Skeletal muscle cell (primary cell): Measurements from ENCODE around the gene TPH2.

ENCODE experiments used
- DNase-seq: peaks from one replicate; pipeline ENCODE4 v3.0.0-alpha.2; 2010; ENCODE audit warnings: low read depth
- H3K4me3 ChIP-seq: 2 replicates; pipeline ENCODE4 v1.5.1; 2011; ENCODE audit warnings: low read depth, mild to moderate bottlenecking, control low read depth, low read length, moderate library complexity

TPH2 gene

DNA sequence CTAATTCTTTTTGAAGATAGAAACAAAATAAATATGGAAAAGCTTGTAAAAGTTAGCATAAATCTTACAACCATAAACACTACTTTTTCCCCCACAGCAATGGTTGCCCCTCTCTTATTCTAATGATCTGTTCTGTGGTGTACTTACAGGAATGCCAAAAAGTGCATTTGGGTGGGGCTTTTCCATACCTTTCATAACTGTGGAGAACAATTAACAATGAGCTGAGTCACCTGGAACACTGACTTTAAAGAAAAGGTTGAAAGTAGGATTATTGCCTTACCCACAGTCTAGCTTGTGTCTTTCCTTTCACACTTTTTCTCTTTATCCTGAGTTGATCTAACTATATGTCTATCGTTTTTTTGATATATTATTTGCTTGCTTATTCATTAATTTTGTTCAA, 86.9 kb downstream of the TPH2 start:
- H3K4me3 ChIP-seq, result no peak overlapping the region
- DNase-seq, result no peak

DNA sequence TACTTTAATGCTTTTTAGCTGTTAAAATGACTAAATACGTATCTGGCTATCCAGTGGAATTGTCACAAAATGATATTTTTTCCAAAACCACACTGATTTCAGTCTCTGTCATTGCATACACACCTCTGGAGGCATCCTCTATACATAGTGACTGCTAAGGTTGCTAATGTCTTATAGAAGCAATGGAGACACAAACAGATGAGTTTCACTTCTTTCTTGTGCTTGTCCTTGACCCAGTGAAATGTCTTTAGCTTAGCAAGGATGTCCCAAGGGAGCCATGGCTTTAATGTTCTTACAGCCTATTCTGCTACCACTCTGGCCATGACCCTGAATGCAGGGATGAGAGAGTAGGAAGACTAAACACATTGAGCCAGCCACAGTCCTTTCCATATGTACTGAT, 90.3 kb downstream of the TPH2 start:
- no peak for DNase-seq
- no peak overlapping the region for H3K4me3 ChIP-seq

DNA sequence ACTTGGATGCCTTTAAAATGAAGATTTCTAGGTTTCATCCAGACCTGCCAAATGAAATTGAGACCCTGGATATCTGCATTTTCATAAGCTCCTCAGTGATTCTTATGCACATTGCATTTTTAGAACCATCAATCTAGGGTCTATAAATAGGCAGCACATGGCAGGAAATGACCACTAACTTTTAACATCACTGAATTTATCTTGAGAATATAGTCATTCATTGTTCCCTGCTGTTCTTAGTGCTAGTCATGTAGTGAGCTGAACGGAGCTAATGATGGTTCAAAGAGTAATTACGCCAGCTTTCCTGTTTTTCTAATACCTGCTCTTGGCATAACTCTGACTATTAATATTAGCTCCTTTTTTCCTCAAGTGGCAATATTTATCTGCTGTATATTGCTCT, 91.6 kb downstream of the TPH2 start:
- H3K4me3 ChIP-seq, result no peak overlapping the region
- DNase-seq, result no peak

GRCh38 chr12:72031066-72031465, 92.4 kb downstream of the TPH2 start:
- H3K4me3 ChIP-seq, result no peak overlapping the region
- DNase-seq, result no peak

DNA sequence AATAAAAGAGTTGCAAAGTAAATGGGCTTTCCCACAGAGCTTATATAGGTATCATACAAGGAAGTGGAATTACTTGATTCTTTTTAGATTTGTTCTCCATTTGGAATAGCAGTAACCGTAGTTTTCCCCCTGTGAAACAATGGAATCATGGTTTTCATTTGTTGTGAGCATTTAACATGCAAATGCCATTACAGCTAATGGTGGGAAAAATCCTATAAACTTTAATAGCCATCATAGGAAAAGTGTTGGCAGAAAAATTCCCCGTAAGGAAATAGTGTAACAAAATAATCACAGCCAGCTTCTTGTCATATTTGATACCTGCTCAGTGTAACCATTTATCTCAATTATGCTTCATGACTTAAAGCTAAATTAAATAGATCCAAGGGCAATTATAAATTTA, 95.3 kb downstream of the TPH2 start:
- DNase-seq, result no peak
- no peak overlapping the region for H3K4me3 ChIP-seq

DNA sequence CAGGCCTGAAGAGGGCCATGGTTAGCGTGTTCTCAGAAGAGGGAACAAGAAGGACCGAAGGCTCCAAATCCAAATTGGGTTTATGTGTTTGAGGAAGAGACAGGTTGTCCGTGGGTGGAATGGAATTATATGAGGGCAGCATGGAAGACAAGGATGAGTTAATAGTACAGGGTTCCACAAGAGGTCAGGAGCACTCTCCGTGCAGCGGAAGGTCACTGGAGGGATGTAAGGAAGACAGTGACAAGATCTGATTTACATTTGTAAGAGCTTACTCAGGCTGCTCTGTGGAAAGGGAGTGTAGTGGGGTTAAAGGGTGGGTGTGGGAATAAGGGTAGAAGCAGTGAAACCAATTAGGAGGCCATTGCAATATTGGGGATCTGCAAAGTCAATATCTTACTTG, 97.0 kb downstream of the TPH2 start:
- no peak for DNase-seq

DNA sequence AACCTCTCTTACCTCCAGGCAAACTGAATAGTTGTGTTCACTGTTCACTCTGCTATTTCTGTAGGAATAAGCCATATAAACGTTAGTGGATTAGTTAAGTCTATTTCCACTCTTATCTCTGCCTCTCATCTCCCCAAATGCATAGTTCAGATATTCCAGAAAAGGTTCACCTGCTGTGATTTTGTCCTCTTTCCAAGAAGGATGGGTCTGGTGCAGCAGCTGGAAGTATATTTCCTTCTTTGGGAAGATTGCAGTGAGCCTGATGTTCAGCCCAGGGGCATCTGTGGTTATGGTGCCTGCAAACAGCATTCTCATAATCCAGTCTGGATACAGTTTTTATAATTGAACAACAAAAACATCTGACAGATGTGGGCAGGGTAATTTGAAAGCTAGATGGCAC, 97.7 kb downstream of the TPH2 start:
- DNase-seq, result no peak
- no peak overlapping the region for H3K4me3 ChIP-seq

More for the DNA sequence above, 97.0 kb downstream of the TPH2 start:
- no peak overlapping the region for H3K4me3 ChIP-seq

DNA sequence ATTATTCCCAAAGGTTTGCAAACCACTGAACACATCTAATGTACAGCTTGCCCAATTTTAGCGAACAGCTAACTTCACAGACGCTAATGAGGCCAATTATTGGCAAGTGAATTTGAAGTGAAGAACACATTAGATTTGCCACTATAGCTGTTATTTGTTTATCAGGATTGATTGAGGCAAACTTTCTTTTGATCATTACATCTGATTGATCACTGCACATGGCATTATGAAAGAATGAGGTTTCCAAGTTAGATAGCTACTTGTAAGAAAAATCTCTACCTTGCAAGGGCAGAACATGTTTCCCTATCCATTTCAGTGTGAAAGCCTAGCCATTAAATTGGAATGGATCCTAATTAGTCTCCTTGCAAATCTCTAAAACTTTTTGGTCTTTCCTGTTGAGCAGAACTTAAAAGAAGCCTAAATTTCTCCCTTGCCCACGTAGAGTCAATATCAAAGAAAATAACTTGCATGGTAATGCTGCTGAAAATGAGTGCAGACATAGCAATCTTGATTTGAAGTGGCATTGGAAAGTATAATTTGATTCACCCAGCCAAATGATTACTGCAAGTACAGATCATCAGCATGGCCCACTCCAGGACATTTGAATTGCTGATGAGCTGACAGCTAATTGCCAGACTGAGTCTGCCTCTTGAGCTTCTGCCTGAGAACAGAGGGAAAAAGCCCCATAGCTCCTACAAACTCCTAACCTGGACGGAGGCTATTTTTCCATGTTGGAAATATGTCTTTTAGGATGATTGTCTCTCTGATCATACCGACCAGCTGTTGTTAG, 98.6 kb downstream of the TPH2 start:
- H3K4me3 ChIP-seq, result no peak overlapping the region
- no peak for DNase-seq

DNA sequence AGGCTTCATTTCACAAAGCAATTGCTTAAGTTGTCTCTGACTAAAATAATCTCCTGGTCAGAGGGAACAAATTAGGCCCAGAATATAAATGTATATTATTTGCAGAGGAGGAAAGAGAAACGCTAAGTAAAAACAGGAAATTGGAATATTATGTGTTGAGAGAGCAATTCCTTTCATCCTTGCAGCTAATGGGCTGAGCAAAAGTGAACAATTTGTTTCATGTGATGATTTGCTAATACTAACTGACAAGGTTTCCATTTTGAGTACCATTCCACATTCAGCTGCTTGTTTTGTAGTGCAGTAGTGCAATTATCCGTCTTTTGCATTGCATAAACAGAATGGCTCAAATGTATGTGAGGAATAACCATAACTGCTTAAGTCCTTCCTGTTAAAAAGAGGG, 103.2 kb downstream of the TPH2 start:
- H3K4me3 ChIP-seq, result no peak overlapping the region

DNA sequence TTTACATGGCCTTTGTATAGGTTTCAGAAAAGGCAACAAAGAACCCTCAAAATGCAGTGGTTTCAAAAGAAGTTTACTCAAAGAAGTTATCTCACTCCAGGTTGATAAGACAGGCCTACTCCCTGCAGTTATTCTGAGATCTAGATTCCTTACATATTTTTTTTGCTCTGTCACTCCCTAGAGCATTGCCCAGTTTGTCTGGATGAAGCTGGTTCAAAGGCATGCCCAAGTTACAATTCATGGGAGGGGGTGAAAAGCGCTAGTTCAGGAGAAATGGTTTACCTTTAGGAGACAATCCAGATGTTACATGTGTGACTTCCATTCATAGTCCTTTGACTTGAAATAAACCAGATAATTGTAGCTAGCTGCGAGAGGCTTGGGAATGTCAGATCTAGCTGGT, 115.0 kb downstream of the TPH2 start:
- no peak for DNase-seq
- no peak overlapping the region for H3K4me3 ChIP-seq

More for the DNA sequence above, 103.2 kb downstream of the TPH2 start:
- no peak for DNase-seq

GRCh38 chr12:72054511-72054910, 115.9 kb downstream of the TPH2 start:
- no peak for DNase-seq

DNA sequence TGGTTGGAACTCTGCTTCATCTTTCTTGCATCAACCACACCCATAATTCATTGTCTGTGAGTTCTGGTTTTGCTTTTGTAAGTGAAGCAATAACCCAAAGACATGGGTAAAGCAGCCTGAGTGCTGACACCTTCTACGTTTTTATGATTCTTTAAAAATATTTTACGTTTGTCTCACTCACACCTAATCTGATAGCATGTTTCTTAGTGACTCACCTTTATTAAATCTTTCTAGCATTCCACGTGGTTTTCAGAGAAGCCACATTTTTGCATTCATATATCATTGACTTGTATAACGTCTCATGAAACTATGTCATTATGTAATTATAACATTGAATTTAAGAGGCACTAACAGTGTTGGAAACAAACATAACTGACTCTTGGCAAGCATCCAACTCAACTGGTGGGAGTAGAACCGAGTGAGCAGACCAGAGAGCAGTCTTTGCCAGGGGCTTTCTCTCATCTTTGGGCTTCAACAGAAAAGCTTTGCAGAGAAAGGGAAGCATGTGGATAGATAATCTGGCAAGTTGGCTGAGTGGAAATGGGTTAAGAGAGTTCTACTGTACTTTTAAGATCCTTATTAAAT, 118.8 kb downstream of the TPH2 start:
- DNase-seq, result no peak

More at GRCh38 chr12:72054511-72054910, 115.9 kb downstream of the TPH2 start:
- H3K4me3 ChIP-seq, result no peak overlapping the region

GRCh38 chr12:72063073-72063472, 124.4 kb downstream of the TPH2 start:
- H3K4me3 ChIP-seq, result no peak overlapping the region
- DNase-seq, result no peak

More for the DNA sequence above, 118.8 kb downstream of the TPH2 start:
- H3K4me3 ChIP-seq, result no peak overlapping the region

GRCh38 chr12:72071030-72071429, 132.4 kb downstream of the TPH2 start:
- H3K4me3 ChIP-seq, result no peak overlapping the region
- no peak for DNase-seq

GRCh38 chr12:72072592-72073212, 134.1 kb downstream of the TPH2 start:
- DNase-seq, result no peak
- H3K4me3 ChIP-seq, result no peak overlapping the region

DNA sequence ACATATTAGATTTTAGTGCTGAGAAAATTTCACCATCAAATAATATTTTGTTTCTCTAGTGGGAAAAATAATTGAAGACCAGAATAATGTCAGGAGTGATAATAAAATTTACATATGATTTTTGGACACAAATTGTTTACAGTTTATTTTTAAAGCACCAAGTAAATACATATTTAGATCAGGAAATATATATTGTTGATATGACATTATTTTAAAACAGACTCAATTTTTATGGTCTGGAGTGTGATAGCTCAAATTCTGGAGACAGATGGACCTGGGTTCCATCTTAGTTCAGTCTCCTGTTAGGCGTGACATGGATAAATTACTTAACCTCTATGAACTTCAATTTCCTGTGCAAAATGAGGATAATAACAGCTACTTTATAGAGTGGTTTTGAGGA, 135.4 kb downstream of the TPH2 start:
- no peak overlapping the region for H3K4me3 ChIP-seq
- no peak for DNase-seq

DNA sequence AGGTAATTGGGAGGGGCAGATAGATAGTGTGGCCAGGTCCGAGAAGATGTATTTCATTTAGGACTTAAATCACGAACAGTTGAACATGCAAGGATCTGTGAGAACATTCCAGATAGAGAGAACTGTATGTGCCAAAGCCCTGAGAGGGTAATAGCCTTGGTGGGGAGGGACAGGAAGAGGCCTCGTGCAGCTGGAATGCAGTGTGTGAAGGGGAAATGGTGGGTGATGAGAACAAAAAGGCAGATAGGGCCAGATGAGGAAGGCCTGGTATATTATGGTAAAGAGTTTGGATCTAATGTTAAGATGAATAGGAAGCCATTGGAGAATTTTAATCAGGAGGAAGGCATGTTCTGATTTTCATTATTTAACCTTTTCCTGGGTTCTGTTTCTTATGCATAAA, 136.3 kb downstream of the TPH2 start:
- no peak overlapping the region for H3K4me3 ChIP-seq

DNA sequence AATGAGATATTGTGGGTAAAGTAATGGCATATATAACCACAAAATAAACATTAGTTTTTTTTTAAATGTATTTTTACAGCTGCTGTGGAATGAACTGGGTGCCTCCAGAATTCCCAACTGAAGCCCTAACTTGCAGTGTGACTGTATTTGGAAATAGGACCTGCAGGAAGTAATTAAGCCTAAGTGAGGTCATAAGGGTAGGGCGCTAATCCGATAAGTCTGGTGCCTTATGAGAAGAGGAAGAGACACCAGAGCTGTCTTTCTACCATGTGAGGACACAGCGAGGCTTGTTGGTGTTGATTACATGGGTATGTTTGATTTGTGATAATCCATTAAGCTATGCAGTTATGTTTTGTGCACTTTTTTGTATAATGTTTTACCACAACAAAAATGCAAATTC, 136.8 kb downstream of the TPH2 start:
- no peak for DNase-seq

More for the DNA sequence above, 136.3 kb downstream of the TPH2 start:
- no peak for DNase-seq

DNA sequence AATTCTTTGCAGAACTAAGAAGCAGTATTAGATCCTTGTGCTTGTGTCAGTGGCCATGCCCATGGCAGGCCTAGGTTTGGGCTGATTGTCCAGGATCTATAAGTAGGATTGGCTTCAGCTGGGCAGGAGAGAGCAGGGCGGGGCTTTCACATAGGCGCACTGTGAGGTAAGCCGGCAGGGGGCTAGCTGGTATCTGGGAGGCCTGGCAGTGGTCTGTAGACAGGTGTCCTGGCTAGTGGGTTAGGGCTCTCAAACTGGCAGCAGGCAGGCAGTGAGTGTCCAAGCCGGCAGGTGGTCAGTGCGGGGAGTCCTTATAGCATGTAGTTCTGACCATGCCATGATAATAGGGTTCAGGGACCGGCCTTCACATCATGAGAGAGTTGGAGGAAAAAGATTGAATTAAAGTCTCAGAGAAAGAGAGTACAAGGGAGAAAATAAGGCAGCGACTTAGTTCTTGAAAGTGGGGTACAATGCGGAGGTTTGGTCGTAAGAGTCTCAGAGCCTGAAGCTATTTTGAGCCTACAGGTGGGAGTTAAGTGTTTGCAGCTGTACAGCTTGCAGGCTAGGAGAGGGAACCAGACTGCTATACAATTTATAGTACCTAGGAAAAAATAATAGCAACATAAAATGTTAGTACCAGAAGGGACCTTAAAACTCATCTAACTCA, 137.4 kb downstream of the TPH2 start:
- no peak overlapping the region for H3K4me3 ChIP-seq
- DNase-seq, result no peak

More for the DNA sequence above, 136.8 kb downstream of the TPH2 start:
- no peak overlapping the region for H3K4me3 ChIP-seq

DNA sequence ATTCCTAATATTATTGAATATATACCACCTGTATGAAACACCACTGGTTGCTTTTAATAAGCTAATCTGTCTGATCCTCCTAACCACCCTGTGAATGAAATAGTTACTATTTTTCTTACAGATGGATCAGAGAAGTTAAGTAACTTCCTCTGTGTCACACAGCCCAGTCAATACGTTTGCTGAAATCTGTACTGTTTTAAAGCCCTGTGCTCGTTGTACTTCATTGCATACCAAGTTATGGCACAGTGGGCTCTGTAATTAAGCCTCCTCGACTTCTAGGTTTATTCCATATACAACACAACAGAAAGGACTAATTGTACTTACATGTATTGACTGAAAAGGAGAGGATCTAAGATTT, 137.9 kb downstream of the TPH2 start:
- DNase-seq, result no peak
- H3K4me3 ChIP-seq, result no peak overlapping the region
